Measurements from ENCODE around the gene GYPB. TPM values are rescaled to one million over a fixed set of nuclear protein-coding genes. Genes with fewer than 3 reads are reported as not detected.
A peak's percentile ranks its signal among the peaks of the same experiment; 100 is the strongest.
"Not testable (repeated sequence)": the region's sequence is repeated elsewhere in the genome, so short reads cannot be mapped to it uniquely, and the experiment has no call there.

Gene GYPB
- total RNA-seq, 1 donor from 2014 or later: not detected

DNA sequence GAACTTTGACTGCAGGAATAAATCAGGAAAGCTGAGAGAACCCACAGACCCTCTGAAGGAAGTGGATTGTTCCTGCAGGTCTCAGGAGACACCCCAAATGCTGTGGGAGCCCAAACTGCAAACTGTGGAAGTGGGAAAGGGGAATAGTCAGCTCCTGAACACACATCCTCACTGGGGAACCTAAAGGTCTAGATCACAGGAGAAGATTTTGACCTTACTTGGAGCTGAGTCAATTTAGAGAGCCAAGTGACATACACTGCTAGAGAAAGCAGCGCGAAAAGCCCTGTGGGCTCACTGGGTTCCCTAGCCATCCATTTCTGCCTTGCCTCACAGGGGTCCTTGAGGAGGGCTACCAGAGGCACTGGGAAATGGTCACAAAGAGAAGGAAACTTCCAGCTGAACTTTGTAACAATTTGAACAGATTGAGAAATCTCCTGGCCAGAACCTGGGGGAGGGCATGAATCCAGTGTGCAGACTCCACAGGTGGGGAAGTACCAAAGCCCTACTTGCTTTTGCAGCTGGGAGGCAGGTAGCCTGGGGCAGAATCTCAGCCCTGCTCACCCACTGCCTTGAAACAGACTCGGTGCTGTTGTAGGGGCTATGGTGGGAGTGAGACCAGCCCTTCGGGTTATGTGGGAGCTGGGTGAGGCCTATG, 5.3 kb upstream of the GYPB start:
- not testable (repeated sequence) for H3K36me3 ChIP-seq (ENCODE audit: control insufficient read depth, insufficient read depth, low read length); DNase-seq (ENCODE audit: low read depth)

DNA sequence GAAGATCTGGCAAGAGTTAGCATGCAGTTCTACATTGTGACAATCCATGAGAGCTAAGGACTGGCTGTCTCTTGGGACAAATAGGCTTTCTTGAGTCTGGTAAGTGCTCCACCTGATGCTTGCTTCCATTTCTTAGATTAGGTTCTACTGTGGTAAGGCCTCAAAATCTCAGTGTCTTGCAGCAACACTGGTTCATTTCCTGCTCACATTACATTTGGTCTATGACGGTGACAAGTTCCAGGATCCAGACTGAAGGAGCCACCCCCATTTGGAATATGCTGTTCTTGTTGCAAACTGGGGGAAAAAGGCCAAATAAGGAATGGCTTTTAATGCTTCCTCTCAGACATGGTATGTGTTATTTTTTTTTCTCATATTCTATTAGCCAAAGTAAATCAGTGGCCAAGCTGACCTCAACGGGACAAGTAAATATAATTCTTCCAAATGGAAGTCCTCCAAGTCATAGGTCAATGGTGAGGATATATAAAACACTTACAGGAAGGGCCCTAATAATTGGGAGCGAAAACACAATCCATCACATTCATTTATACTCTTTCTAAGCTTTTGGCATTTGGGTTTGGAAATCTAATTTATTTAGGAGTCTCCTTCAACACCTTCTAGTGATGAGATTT, 3.7 kb upstream of the GYPB start:
- not testable (repeated sequence) for H3K36me3 ChIP-seq (ENCODE audit: control insufficient read depth, insufficient read depth, low read length); DNase-seq (ENCODE audit: low read depth); H3K27me3 ChIP-seq (ENCODE audit: control insufficient read depth, insufficient read depth, low read length); H3K4me3 ChIP-seq (ENCODE audit: low read depth, low read length)

More for the DNA sequence above, 5.3 kb upstream of the GYPB start:
- H3K27me3 ChIP-seq (ENCODE audit: control insufficient read depth, insufficient read depth, low read length); H3K4me3 ChIP-seq (ENCODE audit: low read depth, low read length): not testable (repeated sequence)

DNA sequence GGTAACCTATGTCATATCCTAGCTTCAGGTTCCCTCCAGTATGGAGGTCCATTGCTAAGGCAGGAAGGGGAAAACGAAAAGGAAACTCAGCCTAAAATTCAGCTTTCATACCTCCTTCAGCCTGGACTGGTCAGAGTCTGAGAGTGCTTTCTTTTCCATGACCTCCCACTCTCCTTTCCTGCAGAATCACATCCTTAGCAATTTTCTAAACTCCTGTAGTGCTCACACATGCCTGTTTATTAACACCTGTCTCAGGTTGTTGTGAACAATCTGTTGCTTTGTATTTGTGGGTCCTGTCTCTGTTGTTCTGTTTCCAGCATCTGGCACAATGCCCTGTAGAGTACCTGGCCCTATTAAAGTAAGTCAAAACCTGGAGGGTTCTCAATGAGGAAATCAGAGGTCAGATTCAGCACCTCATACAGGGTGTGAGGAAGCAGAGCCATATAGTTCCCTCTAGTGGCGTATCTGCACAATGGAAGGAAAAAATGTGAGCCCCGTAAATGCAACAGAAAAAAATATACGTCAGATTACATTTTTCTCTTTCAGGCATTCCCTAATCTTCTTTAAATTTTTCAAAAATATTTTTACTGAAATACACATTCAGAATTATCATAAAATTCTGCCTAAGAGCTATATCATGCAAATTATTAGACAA, 2.3 kb upstream of the GYPB start:
- H3K27me3 ChIP-seq (ENCODE audit: control insufficient read depth, insufficient read depth, low read length); DNase-seq (ENCODE audit: low read depth); H3K4me3 ChIP-seq (ENCODE audit: low read depth, low read length); H3K36me3 ChIP-seq (ENCODE audit: control insufficient read depth, insufficient read depth, low read length): not testable (repeated sequence)
- TF ChIP-seq, protein P1, sequence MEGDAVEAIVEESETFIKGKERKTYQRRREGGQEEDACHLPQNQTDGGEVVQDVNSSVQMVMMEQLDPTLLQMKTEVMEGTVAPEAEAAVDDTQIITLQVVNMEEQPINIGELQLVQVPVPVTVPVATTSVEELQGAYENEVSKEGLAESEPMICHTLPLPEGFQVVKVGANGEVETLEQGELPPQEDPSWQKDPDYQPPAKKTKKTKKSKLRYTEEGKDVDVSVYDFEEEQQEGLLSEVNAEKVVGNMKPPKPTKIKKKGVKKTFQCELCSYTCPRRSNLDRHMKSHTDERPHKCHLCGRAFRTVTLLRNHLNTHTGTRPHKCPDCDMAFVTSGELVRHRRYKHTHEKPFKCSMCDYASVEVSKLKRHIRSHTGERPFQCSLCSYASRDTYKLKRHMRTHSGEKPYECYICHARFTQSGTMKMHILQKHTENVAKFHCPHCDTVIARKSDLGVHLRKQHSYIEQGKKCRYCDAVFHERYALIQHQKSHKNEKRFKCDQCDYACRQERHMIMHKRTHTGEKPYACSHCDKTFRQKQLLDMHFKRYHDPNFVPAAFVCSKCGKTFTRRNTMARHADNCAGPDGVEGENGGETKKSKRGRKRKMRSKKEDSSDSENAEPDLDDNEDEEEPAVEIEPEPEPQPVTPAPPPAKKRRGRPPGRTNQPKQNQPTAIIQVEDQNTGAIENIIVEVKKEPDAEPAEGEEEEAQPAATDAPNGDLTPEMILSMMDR (IDR thresholded peaks at IDR 0.05; ENCODE audit: insufficient read depth, low read length, poor library complexity, severe bottlenecking): peak; percentile 60

DNA sequence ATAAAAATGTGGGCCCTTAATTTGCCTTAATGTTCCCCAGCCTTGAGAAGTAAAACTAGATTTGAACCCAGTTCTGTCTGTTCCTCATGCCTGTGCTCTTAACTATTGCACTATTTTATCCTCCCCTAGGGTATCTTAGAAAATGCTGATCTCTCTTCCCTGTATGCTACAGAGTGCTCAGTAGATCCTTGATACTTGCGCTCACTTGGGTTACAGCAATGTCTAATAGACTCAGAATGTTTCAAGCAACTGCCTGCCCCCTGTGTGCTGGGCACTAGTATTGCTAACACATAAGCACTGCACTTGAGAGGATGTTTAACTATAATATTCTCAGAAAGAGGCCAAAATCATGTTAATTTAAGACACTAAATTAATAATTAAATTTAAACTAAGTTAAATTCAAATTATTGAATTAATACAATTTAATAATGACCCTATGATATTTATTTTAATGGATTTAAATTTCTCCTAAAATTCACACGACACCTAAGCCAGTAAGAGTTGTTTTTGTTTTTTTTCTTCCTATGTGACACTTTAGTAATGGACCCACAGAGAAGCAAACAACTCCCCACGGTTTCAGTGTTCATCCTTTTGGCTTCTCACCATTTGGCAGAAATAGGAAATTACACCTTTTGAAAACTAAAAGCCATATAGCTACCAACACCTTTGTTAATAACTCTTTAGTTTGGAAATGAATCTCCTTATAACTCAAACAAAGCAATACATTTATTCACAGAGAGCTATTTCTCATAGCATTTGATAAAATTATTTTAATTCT, 768 bp downstream of the GYPB start:
- H3K4me3 ChIP-seq (ENCODE audit: low read depth, low read length): not testable (repeated sequence)

DNA sequence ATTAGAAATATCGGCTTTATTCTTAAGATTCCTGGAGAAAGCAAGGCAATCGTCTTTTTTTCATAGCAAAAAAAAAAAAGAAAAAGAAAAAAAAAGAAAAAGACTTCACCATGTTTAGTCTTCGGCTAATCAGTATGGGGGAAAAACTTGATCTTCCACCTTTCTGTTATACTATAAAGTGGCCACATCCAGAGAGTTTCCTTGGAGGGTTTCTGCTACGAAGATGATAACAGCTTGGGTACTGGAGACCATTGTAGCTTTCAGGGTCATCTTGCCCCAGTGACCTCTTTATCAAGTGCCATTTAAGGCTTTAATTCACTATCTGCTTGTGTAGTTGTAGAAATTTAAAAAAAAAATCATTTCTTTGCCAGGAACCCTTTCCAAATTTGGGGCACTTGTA, 1.9 kb downstream of the GYPB start:
- not testable (repeated sequence) for H3K36me3 ChIP-seq (ENCODE audit: control insufficient read depth, insufficient read depth, low read length); H3K4me3 ChIP-seq (ENCODE audit: low read depth, low read length); DNase-seq (ENCODE audit: low read depth); H3K27me3 ChIP-seq (ENCODE audit: control insufficient read depth, insufficient read depth, low read length)

More for the DNA sequence above, 768 bp downstream of the GYPB start:
- not testable (repeated sequence) for H3K27me3 ChIP-seq (ENCODE audit: control insufficient read depth, insufficient read depth, low read length); H3K36me3 ChIP-seq (ENCODE audit: control insufficient read depth, insufficient read depth, low read length); DNase-seq (ENCODE audit: low read depth)

DNA sequence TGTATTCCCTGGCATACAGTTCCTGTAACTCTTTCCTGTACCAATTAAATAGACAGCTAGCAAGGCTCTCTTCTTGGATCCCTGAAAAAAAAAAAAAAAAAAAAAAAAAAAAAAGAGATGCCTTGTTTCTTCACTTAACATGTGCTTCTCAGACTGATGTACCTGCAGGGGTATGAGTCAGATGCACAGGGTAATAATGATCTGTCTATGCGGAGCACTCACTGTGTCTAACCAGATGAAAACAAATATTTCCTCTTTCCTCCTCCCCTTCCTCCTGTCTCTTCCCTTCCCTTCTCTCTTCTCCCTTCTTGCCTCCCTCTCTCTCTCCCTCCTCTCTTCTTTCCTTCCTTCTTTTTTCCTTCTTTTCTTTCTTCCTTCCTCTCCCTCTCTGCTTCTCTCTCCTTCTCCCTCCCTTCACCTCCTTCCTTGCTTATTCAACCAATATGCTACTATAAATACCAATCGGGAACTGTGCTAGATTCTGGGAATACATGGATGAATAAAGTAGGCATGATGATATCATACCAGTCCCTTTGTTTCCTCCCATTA, 3.0 kb downstream of the GYPB start:
- not testable (repeated sequence) for H3K4me3 ChIP-seq (ENCODE audit: low read depth, low read length); DNase-seq (ENCODE audit: low read depth); H3K27me3 ChIP-seq (ENCODE audit: control insufficient read depth, insufficient read depth, low read length); H3K36me3 ChIP-seq (ENCODE audit: control insufficient read depth, insufficient read depth, low read length)

DNA sequence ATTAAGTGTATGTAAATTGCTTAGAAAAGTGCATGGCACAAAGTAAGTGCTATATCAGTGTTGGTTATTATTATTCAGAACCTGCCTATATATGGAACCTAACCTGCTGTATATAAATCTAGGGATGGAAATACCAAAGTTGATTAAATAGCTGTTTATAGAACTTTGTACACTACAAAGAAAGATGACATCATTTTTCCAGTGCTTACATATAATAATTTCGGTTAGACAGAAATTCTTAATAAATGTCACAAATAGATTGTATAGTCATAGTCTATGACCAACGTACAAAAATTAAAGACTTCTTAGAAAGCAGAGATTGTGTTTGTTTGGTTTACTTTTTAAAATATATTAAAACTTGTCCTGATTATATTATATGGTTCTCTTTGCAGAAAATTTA, 4.4 kb downstream of the GYPB start:
- TF ChIP-seq, protein P1 (IDR thresholded peaks at IDR 0.05; ENCODE audit: insufficient read depth, low read length, poor library complexity, severe bottlenecking): no peak
- DNase-seq (ENCODE audit: low read depth): no peak
- no peaks in the 10 kb centered on the region for H3K36me3 ChIP-seq (ENCODE audit: control insufficient read depth, insufficient read depth, low read length)
- no peak overlapping the region for H3K4me3 ChIP-seq (ENCODE audit: low read depth, low read length)
- H3K27me3 ChIP-seq (ENCODE audit: control insufficient read depth, insufficient read depth, low read length): no peaks in the 10 kb centered on the region

DNA sequence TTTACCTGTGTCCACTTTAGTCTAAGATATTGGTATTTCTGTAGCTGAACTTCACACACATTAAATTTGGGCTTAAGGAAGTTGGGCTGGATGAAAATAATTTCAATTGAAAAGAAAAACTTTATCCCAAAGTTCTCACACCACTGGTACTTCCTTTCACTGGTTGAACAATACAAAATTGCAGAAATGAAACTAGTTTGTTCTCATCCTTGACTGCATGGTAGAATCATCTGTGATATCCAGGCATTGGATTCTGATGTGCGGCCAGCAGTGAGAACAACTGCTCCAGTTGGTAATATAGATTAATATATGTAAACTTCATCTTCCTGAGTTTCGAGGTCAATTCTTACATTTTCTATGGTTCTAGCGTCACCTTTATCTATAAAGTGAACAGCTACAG, 10.6 kb downstream of the GYPB start:
- not testable (repeated sequence) for H3K27me3 ChIP-seq (ENCODE audit: control insufficient read depth, insufficient read depth, low read length); DNase-seq (ENCODE audit: low read depth); H3K36me3 ChIP-seq (ENCODE audit: control insufficient read depth, insufficient read depth, low read length); H3K4me3 ChIP-seq (ENCODE audit: low read depth, low read length)

DNA sequence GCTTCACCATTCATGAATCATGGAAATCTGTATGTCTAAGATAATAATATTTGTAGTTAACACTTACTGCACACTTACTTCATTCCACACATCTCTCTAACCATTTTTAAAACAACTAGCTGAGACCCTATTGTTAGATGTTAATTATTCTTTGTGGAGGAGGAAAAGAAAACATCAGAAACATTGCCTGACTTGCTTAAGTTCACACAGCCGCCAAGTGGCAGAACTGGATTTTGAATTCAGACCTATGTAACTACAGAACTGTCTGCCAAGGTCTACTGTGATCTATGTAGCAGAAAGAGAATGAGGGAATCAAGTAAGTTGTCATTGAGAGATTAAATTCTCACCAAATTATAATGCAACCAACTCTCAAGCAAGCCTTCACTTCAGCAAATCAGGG, 11.2 kb downstream of the GYPB start:
- H3K36me3 ChIP-seq (ENCODE audit: control insufficient read depth, insufficient read depth, low read length); DNase-seq (ENCODE audit: low read depth); H3K4me3 ChIP-seq (ENCODE audit: low read depth, low read length); H3K27me3 ChIP-seq (ENCODE audit: control insufficient read depth, insufficient read depth, low read length): not testable (repeated sequence)

DNA sequence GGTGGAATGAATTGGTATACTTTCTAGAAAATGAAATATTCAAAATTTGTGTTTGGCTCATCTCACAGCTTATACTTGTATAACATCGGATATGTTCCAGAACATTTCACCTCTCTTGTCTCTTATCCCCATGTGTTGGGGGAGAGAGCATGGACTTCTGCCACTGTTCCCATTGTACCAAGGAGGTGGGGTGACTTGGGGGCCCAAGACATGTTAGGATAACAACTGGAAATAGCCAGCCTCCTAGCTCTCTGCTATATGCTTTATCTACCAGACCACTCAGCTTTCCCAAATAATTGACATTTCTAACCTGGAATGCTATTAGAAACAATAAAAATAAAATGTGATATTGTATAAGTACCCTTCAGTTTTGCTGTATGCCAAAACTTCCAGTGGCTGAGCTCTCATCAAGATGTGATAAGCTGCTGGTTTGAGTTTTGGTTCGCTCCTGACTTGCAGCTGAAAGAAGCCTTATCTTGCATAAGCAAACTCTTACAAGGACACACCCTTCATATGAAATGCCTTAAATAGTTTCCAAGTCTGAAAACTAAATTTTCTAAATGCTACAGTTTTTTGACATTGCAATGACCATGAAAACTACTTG, 12.9 kb downstream of the GYPB start:
- H3K27me3 ChIP-seq (ENCODE audit: control insufficient read depth, insufficient read depth, low read length); H3K36me3 ChIP-seq (ENCODE audit: control insufficient read depth, insufficient read depth, low read length); H3K4me3 ChIP-seq (ENCODE audit: low read depth, low read length); DNase-seq (ENCODE audit: low read depth): not testable (repeated sequence)

DNA sequence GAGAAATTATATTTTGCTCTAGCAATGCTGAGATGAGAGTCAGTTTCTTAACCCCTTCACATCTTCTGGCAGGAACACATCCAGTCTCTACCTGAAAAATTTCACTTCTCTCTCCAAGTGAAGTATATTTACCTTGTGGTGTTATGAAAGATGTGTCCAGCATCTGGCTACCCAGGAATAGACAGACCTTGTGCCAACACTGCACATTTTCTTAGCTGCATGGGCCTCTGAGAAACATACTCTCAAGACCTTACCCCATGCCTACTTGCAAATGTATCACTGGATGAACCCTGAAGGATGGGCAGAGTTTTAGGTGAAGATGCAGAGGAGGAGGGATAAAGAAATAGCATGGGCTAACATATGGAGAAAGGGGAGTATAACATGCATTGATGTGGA, 13.6 kb downstream of the GYPB start:
- DNase-seq (ENCODE audit: low read depth); H3K4me3 ChIP-seq (ENCODE audit: low read depth, low read length); H3K36me3 ChIP-seq (ENCODE audit: control insufficient read depth, insufficient read depth, low read length); H3K27me3 ChIP-seq (ENCODE audit: control insufficient read depth, insufficient read depth, low read length): not testable (repeated sequence)

All from kidney epithelial cell (primary cell).